ENCODE data around the gene KLHDC4.

DNA sequence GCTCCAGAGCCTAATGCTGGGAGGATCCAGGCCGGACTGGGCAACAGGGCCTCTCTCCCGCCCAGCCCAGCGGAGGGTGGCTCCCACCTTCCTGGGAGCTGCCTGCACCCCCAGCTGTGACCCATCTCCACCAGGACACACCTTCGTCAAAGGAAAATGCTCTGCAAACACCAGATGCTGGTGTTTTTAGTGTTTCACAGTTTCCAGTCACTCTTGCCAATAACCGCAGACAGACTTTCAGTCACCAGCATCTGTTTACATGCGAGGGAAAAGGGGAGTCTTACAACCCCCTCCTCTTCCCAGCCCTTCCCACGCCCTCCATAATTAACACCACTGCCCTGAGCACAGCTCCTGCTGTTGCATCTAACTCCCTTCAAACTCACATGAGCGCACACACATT lies 25.3 kb downstream of the KLHDC4 start:
- TF ChIP-seq, protein P1, sequence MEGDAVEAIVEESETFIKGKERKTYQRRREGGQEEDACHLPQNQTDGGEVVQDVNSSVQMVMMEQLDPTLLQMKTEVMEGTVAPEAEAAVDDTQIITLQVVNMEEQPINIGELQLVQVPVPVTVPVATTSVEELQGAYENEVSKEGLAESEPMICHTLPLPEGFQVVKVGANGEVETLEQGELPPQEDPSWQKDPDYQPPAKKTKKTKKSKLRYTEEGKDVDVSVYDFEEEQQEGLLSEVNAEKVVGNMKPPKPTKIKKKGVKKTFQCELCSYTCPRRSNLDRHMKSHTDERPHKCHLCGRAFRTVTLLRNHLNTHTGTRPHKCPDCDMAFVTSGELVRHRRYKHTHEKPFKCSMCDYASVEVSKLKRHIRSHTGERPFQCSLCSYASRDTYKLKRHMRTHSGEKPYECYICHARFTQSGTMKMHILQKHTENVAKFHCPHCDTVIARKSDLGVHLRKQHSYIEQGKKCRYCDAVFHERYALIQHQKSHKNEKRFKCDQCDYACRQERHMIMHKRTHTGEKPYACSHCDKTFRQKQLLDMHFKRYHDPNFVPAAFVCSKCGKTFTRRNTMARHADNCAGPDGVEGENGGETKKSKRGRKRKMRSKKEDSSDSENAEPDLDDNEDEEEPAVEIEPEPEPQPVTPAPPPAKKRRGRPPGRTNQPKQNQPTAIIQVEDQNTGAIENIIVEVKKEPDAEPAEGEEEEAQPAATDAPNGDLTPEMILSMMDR (IDR thresholded peaks at IDR 0.05): no peak
- TF ChIP-seq POLR2AphosphoS5 (IDR thresholded peaks at IDR 0.05; ENCODE audit: low read depth, low read length) (no peak), TCF7L2 (IDR thresholded peaks at IDR 0.05; ENCODE audit: low read depth, low read length) (no peak), SIN3A (IDR thresholded peaks at IDR 0.05; ENCODE audit: borderline replicate concordance, insufficient read depth, low read depth, low read length) (no peak)
- TF ChIP-seq, protein P2, sequence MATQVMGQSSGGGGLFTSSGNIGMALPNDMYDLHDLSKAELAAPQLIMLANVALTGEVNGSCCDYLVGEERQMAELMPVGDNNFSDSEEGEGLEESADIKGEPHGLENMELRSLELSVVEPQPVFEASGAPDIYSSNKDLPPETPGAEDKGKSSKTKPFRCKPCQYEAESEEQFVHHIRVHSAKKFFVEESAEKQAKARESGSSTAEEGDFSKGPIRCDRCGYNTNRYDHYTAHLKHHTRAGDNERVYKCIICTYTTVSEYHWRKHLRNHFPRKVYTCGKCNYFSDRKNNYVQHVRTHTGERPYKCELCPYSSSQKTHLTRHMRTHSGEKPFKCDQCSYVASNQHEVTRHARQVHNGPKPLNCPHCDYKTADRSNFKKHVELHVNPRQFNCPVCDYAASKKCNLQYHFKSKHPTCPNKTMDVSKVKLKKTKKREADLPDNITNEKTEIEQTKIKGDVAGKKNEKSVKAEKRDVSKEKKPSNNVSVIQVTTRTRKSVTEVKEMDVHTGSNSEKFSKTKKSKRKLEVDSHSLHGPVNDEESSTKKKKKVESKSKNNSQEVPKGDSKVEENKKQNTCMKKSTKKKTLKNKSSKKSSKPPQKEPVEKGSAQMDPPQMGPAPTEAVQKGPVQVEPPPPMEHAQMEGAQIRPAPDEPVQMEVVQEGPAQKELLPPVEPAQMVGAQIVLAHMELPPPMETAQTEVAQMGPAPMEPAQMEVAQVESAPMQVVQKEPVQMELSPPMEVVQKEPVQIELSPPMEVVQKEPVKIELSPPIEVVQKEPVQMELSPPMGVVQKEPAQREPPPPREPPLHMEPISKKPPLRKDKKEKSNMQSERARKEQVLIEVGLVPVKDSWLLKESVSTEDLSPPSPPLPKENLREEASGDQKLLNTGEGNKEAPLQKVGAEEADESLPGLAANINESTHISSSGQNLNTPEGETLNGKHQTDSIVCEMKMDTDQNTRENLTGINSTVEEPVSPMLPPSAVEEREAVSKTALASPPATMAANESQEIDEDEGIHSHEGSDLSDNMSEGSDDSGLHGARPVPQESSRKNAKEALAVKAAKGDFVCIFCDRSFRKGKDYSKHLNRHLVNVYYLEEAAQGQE (IDR thresholded peaks at IDR 0.05; ENCODE audit: insufficient read depth in 1 of 2, low read depth in 2 of 2, low read length in 1 of 2): no peak
